ENCODE results near the gene MEIS1. TPM values are rescaled to one million over a fixed set of nuclear protein-coding genes. Genes with fewer than 3 reads are reported as not detected.

MEIS1 gene
- total and polyA plus RNA-seq, 2 donors (not counting 3 experiments of a cell fraction or from before 2014, with no cell fraction given), result 10.0 to 26.5 TPM

- Histone ChIP-seq H3K9me1 (replicated peaks; ENCODE audit: control insufficient read depth, extremely low read depth, insufficient read depth, low read length) (no peaks in the 10 kb centered on the region), H3K9me3 (replicated peaks; ENCODE audit: control insufficient read depth, insufficient read depth, low read length) (no peaks in the 10 kb centered on the region), H3K4me1 (ENCODE audit: control insufficient read depth, extremely low read depth, insufficient read depth, low read length) (peaks cover 36% of the 10 kb centered on the region), H2AFZ (ENCODE audit: low read depth, low read length) (no peak overlapping the region), H4K20me1 (replicated peaks; ENCODE audit: control insufficient read depth, extremely low read depth, insufficient read depth, low read length) (no peaks in the 10 kb centered on the region), H3K9ac (replicated peaks; ENCODE audit: extremely low read depth, insufficient read depth, low read length) (no peak overlapping the region), H3K36me3 (ENCODE audit: control insufficient read depth in 2 of 2, extremely low read depth in 1 of 2, insufficient read depth in 2 of 2, low read length in 2 of 2) (no peaks in the 10 kb centered on the region), H3K4me2 (ENCODE audit: insufficient read depth, low read length) (no peak overlapping the region), H3K79me2 (ENCODE audit: control insufficient read depth, insufficient read depth, low read length) (no peaks in the 10 kb centered on the region), H3K27ac (ENCODE audit: insufficient read depth, low read depth, low read length) (no peak overlapping the region), H3K4me3 (replicated peaks in 1 of 3; ENCODE audit: insufficient read depth in 1 of 3, low read depth in 1 of 3, low read length in 3 of 3) (no peak overlapping the region), H3K27me3 (ENCODE audit: control insufficient read depth in 2 of 2, insufficient read depth in 2 of 2, low read length in 2 of 2) (no peaks in the 10 kb centered on the region)
- ChIA-PET CTCF (interaction anchor here (1.5 kb wide), 1 partner anchor 10 kb away, joined by 3 read pairs; no protein-coding TSS in a partner anchor), POLR2A (no interaction called here)
- FAIRE-seq (no peak), DNase-seq (ENCODE audit: low read depth, low spot score) (no peak)
- TF ChIP-seq POLR2A (IDR thresholded peaks at IDR 0.05; ENCODE audit: low read depth, low read length), result no peak
- no peak for TF ChIP-seq JUN (IDR thresholded peaks at IDR 0.05; ENCODE audit: borderline replicate concordance, insufficient read depth, insufficient read length, low read depth)
- TF ChIP-seq CTCF (IDR thresholded peaks at IDR 0.05; ENCODE audit: extremely low read depth in 1 of 2, insufficient read depth in 1 of 2, low read depth in 1 of 2, low read length in 2 of 2), result no peak
- no peak for TF ChIP-seq MYC (IDR thresholded peaks at IDR 0.05; ENCODE audit: low read depth, low read length)
- no peak for TF ChIP-seq MAX (IDR thresholded peaks at IDR 0.05; ENCODE audit: insufficient read depth, insufficient read length)
- no peak for TF ChIP-seq GATA2 (IDR thresholded peaks at IDR 0.05; ENCODE audit: insufficient read depth, insufficient read length, low read depth, low read length)
- no peak for TF ChIP-seq FOS (IDR thresholded peaks at IDR 0.05; ENCODE audit: borderline replicate concordance, insufficient read depth, low read length)
- no peak for TF ChIP-seq EZH2 (IDR thresholded peaks at IDR 0.05; ENCODE audit: borderline replicate concordance, low read depth, low read length, severe bottlenecking)
- TF ChIP-seq POLR2AphosphoS5 (IDR thresholded peaks at IDR 0.05; ENCODE audit: insufficient read depth, low read depth, low read length), result no peak
- intact Hi-C loops (cut with micrococcal nuclease) (loop anchor here (5.0 kb wide), 1 partner anchor 55 kb away; no protein-coding TSS in a partner anchor), dilution Hi-C loops (cut with MboI; ENCODE audit: extremely low pct_ligation_motif_present, low sequenced_read_pairs) (no loop called here)
- BruUV-seq (replicated peaks), result no TSS peak
Observed at GRCh38 chr2:66507673-66508201, 72.8 kb downstream of the MEIS1 start.

Data from endothelial cell of umbilical vein (primary cell).